ENCODE measurements around the gene MYEOV. TPM values are rescaled to one million over a fixed set of nuclear protein-coding genes. Genes with fewer than 3 reads are reported as not detected.

MYEOV gene
- total RNA-seq, 1 experiment from 2014 or later = 0.22 TPM

DNA sequence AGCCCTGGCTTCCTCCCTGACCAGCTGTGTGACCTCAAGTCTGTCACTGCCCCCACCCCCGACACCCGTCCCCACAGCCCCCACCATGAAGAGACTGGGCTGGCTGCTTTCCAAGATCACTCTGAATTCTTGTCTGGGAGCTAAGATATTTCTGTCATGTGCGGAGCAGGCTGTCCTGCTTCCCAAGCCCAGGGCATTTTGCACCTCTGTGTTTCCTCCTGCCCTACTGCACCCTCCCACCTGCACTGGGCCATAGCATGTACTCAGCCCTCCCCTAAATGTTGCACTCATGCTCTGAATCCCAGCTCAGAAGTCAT, 30.3 kb upstream of the MYEOV start:
- no CpG with 5 or more reads among the region's 3 CpGs for WGBS (ENCODE audit: extremely low coverage, insufficient read length, low lambda C conversion rate)
- H2BK15ac ChIP-seq (ENCODE audit: low read depth, low read length) = no peak overlapping the region
- no peak overlapping the region for H3K9ac ChIP-seq (ENCODE audit: extremely low read depth, insufficient read length, low read length)
- no peak overlapping the region for H3K27ac ChIP-seq (ENCODE audit: insufficient read length, low read depth, low read length)
- no peak overlapping the region for H2BK20ac ChIP-seq (ENCODE audit: low read depth, low read length, poor library complexity, severe bottlenecking)
- no peak overlapping the region for H2BK5ac ChIP-seq (ENCODE audit: insufficient read length, low read length)
- H3K14ac ChIP-seq (ENCODE audit: insufficient read depth, low read length) = no peak overlapping the region
- DNase-seq = no peak
- peaks cover 2% of the 10 kb centered on the region; the same call in 1 of the 2 replicates for H3K4me1 ChIP-seq (ENCODE audit: insufficient read depth, low read length)
- peaks cover 0 to 10% (median 8%) of the 10 kb centered on the region in 3 experiments; a peak in 4 of 7 replicates for H3K36me3 Mint-ChIP-seq (ENCODE audit: insufficient read depth in 1 of 3, low read depth in 3 of 3)
- H3K23ac ChIP-seq (ENCODE audit: insufficient read length, low read depth, low read length) = no peak overlapping the region
- no peaks in the 10 kb centered on the region for H3K23me2 ChIP-seq (ENCODE audit: insufficient read length, low read depth, low read length, poor library complexity, severe bottlenecking)
- H3K18ac ChIP-seq (ENCODE audit: insufficient read length, low read depth, low read length) = no peak overlapping the region
- no peak overlapping the region for H3T11ph ChIP-seq (ENCODE audit: low read length)
- peak overlapping the region in 1 of 3 experiments; percentile 49; a peak in 1 of 7 replicates for H3K27ac Mint-ChIP-seq
- peaks cover 11 to 12% of the 10 kb centered on the region in 2 experiments for H3K9me3 Mint-ChIP-seq
- H2BK12ac ChIP-seq (ENCODE audit: insufficient read length, low read depth, low read length) = no peak overlapping the region
- TF ChIP-seq, protein P1, sequence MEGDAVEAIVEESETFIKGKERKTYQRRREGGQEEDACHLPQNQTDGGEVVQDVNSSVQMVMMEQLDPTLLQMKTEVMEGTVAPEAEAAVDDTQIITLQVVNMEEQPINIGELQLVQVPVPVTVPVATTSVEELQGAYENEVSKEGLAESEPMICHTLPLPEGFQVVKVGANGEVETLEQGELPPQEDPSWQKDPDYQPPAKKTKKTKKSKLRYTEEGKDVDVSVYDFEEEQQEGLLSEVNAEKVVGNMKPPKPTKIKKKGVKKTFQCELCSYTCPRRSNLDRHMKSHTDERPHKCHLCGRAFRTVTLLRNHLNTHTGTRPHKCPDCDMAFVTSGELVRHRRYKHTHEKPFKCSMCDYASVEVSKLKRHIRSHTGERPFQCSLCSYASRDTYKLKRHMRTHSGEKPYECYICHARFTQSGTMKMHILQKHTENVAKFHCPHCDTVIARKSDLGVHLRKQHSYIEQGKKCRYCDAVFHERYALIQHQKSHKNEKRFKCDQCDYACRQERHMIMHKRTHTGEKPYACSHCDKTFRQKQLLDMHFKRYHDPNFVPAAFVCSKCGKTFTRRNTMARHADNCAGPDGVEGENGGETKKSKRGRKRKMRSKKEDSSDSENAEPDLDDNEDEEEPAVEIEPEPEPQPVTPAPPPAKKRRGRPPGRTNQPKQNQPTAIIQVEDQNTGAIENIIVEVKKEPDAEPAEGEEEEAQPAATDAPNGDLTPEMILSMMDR (conservative IDR thresholded peaks at IDR 0.05) = no peak
- no peak overlapping the region for H2AK5ac ChIP-seq (ENCODE audit: insufficient read length, low read length)
- no peak overlapping the region for H3K4me2 ChIP-seq (ENCODE audit: insufficient read depth, insufficient read length, low read length)
- H3K9me3 ChIP-seq (ENCODE audit: control insufficient read depth, low read depth, low read length) = no peaks in the 10 kb centered on the region
- H3K56ac ChIP-seq (ENCODE audit: insufficient read length, low read depth, low read length) = no peak overlapping the region
- peak overlapping the region in 1 of 2 experiments; percentile 30; a peak in 1 of 5 replicates for H3K4me3 Mint-ChIP-seq
- H4K8ac ChIP-seq (replicated peaks; ENCODE audit: insufficient read length, low read depth, low read length) = no peak overlapping the region
- no peaks in the 10 kb centered on the region for H3K79me2 ChIP-seq (ENCODE audit: insufficient read depth, low read length)
- no peaks in the 10 kb centered on the region for H3K27me3 ChIP-seq (ENCODE audit: insufficient read depth, low read length)
- H4K91ac ChIP-seq (ENCODE audit: insufficient read length, low read depth, low read length) = no peak overlapping the region
- peaks cover 14% of the 10 kb centered on the region for H3K27me3 Mint-ChIP-seq (ENCODE audit: low read depth)
- H3K4me1 Mint-ChIP-seq = peaks cover 5 to 9% of the 10 kb centered on the region in 2 experiments
- H3K4ac ChIP-seq (ENCODE audit: low read depth, low read length) = no peak overlapping the region
- no peak overlapping the region for H2BK120ac ChIP-seq (ENCODE audit: low read depth, low read length, poor library complexity, severe bottlenecking)
- H4K5ac ChIP-seq (ENCODE audit: insufficient read length, low read depth, low read length) = no peak overlapping the region
- H3K79me1 ChIP-seq (ENCODE audit: insufficient read depth, low read depth, low read length, poor library complexity, severe bottlenecking) = no peaks in the 10 kb centered on the region
- no peak overlapping the region for H2AFZ ChIP-seq (ENCODE audit: low read length)
- H4K20me1 ChIP-seq (ENCODE audit: control insufficient read depth, insufficient read depth, insufficient read length) = no peaks in the 10 kb centered on the region

All from H9 (cell line).